Panc1 (cell line): ENCODE data around the gene MYO16. TPM values are rescaled to one million over a fixed set of nuclear protein-coding genes. Genes with fewer than 3 reads are reported as not detected.

ENCODE experiments used
- ATAC-seq: fragments of 200-7000 bp; cut with Tn5 transposase; 2 replicates; pipeline ENCODE4 v1.9.1; 2020; ENCODE audit warnings: mild to moderate bottlenecking, moderate library complexity
- BruUV-seq: library from RNA; stranded (reverse); fragments of 400-500 nt; replicated peaks from 2 replicates; lab custom pipeline; 2021; lab: Mats Ljungman, UMichigan
- CTCF ChIA-PET: fragments of 300-600 bp; sonication (Branson Sonifier 250); formaldehyde crosslinking; loops from one replicate; lab custom pipeline; 2022; ENCODE audit warnings: antibody characterized with exemption; lab: Charles Lee
- POLR2A ChIA-PET: fragments of 300-600 bp; sonication (Branson Sonifier 250); formaldehyde crosslinking; loops from one replicate; lab custom pipeline; 2022; ENCODE audit warnings: antibody characterized with exemption; lab: Charles Lee
- DNase-seq: peaks from one replicate; pipeline ENCODE4 v3.0.0-alpha.2; 2010; ENCODE audit warnings: low read depth, low spot score
- H3K27ac ChIP-seq: 2 replicates; pipeline ENCODE4 v1.5.1; 2011; ENCODE audit warnings: mild to moderate bottlenecking, low read length, inconsistent platforms
- H3K27me3 ChIP-seq: fragments of 200-500 bp; sonication (Bioruptor generic); 2 replicates; pipeline ENCODE4 v1.6.0; 2014; ENCODE audit warnings: low read length, inconsistent platforms; ENCODE audit not compliant: control insufficient read depth, insufficient read depth
- H3K36me3 ChIP-seq: fragments of 200-500 bp; sonication (Bioruptor generic); 2 replicates; pipeline ENCODE4 v1.5.1; 2014; ENCODE audit warnings: inconsistent platforms, mild to moderate bottlenecking, low read length, moderate library complexity; ENCODE audit not compliant: control insufficient read depth, insufficient read depth
- H3K4me1 ChIP-seq: 2 replicates; pipeline ENCODE4 v1.5.1; 2011; ENCODE audit warnings: inconsistent platforms, mild to moderate bottlenecking, low read length, moderate library complexity; ENCODE audit not compliant: control insufficient read depth, insufficient read depth
- H3K4me3 ChIP-seq, 2 experiments: 2 replicates each; pipeline ENCODE4 v1.5.1; 2011 to 2012; ENCODE audit warnings: low read depth in 2 of 2, low read length in 2 of 2, mild to moderate bottlenecking in 2 of 2, inconsistent platforms in 1 of 2, moderate library complexity in 1 of 2
- H3K9me3 ChIP-seq: fragments of 200-500 bp; sonication (Bioruptor generic); 2 replicates; pipeline ENCODE4 v1.5.1; 2014; ENCODE audit warnings: low read depth, mild to moderate bottlenecking, inconsistent platforms, low read length, moderate library complexity; ENCODE audit not compliant: control insufficient read depth, insufficient read depth
- POLR2AphosphoS5 ChIP-seq: IDR thresholded peaks from 2 replicates; pipeline ENCODE4 v1.6.1; 2012; ENCODE audit warnings: mild to moderate bottlenecking, low read depth, low read length, moderate library complexity
- SIN3A ChIP-seq: IDR thresholded peaks from 2 replicates; pipeline ENCODE4 v1.6.1; 2012; ENCODE audit warnings: low read depth, mild to moderate bottlenecking, low read length, moderate library complexity, borderline replicate concordance; ENCODE audit not compliant: insufficient read depth
- TCF7L2 ChIP-seq: IDR thresholded peaks from 2 replicates; pipeline ENCODE4 v1.6.1; 2011; ENCODE audit warnings: mild to moderate bottlenecking, low read depth, low read length, inconsistent platforms
- in situ Hi-C: cut with HindIII; loops from 2 replicates; pipeline ENCODE4 v1.10.0; 2016; ENCODE audit warnings: low sequenced_read_pairs, low pct_unique_long_range_greater_than_20kb
- intact Hi-C: fragments of 100-400 bp; cut with micrococcal nuclease; formaldehyde crosslinking; loops from one replicate; pipeline ENCODE4 v1.10.0; 2022; ENCODE audit not compliant: unreplicated experiment
- total RNA-seq: library from RNA; stranded (reverse); gene quantifications from one replicate; pipeline ENCODE4 v1.2.1, GENCODE V29; 2021; ENCODE audit not compliant: unreplicated experiment
- TF ChIP-seq, protein P1 (sequence below), 2 experiments: IDR thresholded peaks; 2 replicates each; pipeline ENCODE4 v1.6.1; 2011 to 2012; ENCODE audit warnings: low read depth in 2 of 2, control low read depth in 1 of 2, low read length in 1 of 2, mild to moderate bottlenecking in 1 of 2, moderate library complexity in 1 of 2; ENCODE audit not compliant: insufficient read depth in 1 of 2
- TF ChIP-seq, protein P2 (sequence below): fragments of 450-650 bp; IDR thresholded peaks from 2 replicates; pipeline ENCODE4 v1.5.1; 2017; ENCODE audit warnings: mild to moderate bottlenecking

The MYO16 gene
- total RNA-seq, 1 experiment from 2014 or later: 0.08 TPM

DNA sequence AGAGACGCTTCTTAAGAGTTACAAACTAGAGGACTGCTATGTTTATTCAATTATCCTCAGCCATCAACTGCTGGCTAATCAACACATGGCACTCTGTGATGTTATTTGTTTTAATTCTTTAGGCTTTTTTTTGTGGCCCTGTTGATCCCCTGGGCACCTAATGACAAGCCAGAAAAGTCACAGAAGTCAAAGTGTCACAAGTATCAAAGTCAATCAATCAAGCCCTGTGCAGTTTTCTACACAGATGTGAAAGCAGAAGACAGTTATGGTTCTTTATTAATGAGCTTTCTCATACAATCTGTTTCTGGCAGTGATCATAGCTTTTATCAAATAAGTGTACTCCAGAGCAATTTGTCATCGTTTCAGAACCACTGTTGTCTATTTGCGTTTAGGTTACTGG lies 34.3 kb downstream of the MYO16 start:
- in situ Hi-C loops: no loop called here
- CTCF ChIA-PET: no interaction called here

DNA sequence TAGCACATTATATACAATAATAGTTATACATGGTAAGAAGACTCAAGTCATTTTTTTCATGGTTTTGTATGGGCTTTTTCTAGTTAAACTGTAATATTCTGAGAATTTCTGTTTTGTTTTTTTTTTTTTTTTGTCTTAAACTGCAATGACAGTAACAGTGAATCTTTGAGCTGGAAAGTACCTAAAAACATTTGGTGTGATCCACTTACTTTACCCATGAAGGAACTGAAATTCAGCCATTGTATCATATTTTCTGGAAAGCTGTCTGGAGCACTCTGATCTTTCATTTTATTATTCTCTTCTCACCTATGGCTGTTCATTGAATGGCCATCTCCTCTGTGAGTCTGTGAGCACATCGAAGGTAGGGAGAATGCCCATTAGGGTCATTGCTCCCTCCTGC lies 37.8 kb downstream of the MYO16 start:
- intact Hi-C loops (no loop called here), in situ Hi-C loops (no loop called here)
- TF ChIP-seq POLR2AphosphoS5 (no peak), SIN3A (no peak), TCF7L2 (no peak)
- TF ChIP-seq, protein P1, sequence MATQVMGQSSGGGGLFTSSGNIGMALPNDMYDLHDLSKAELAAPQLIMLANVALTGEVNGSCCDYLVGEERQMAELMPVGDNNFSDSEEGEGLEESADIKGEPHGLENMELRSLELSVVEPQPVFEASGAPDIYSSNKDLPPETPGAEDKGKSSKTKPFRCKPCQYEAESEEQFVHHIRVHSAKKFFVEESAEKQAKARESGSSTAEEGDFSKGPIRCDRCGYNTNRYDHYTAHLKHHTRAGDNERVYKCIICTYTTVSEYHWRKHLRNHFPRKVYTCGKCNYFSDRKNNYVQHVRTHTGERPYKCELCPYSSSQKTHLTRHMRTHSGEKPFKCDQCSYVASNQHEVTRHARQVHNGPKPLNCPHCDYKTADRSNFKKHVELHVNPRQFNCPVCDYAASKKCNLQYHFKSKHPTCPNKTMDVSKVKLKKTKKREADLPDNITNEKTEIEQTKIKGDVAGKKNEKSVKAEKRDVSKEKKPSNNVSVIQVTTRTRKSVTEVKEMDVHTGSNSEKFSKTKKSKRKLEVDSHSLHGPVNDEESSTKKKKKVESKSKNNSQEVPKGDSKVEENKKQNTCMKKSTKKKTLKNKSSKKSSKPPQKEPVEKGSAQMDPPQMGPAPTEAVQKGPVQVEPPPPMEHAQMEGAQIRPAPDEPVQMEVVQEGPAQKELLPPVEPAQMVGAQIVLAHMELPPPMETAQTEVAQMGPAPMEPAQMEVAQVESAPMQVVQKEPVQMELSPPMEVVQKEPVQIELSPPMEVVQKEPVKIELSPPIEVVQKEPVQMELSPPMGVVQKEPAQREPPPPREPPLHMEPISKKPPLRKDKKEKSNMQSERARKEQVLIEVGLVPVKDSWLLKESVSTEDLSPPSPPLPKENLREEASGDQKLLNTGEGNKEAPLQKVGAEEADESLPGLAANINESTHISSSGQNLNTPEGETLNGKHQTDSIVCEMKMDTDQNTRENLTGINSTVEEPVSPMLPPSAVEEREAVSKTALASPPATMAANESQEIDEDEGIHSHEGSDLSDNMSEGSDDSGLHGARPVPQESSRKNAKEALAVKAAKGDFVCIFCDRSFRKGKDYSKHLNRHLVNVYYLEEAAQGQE (IDR thresholded peaks at IDR 0.05; ENCODE audit: insufficient read depth in 1 of 2, low read depth in 2 of 2, low read length in 1 of 2): no peak
- TF ChIP-seq, protein P2, sequence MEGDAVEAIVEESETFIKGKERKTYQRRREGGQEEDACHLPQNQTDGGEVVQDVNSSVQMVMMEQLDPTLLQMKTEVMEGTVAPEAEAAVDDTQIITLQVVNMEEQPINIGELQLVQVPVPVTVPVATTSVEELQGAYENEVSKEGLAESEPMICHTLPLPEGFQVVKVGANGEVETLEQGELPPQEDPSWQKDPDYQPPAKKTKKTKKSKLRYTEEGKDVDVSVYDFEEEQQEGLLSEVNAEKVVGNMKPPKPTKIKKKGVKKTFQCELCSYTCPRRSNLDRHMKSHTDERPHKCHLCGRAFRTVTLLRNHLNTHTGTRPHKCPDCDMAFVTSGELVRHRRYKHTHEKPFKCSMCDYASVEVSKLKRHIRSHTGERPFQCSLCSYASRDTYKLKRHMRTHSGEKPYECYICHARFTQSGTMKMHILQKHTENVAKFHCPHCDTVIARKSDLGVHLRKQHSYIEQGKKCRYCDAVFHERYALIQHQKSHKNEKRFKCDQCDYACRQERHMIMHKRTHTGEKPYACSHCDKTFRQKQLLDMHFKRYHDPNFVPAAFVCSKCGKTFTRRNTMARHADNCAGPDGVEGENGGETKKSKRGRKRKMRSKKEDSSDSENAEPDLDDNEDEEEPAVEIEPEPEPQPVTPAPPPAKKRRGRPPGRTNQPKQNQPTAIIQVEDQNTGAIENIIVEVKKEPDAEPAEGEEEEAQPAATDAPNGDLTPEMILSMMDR: no peak
- CTCF ChIA-PET: no interaction called here
- no TSS peak for BruUV-seq
- H3K4me1 ChIP-seq: no peaks in the 10 kb centered on the region
- H3K36me3 ChIP-seq: no peaks in the 10 kb centered on the region
- no peak for DNase-seq
- H3K9me3 ChIP-seq: no peaks in the 10 kb centered on the region
- POLR2A ChIA-PET: no interaction called here
- no peaks in the 10 kb centered on the region for H3K27me3 ChIP-seq
- H3K4me3 ChIP-seq: no peak overlapping the region
- ATAC-seq: no peak
- no peak overlapping the region for H3K27ac ChIP-seq

More for the DNA sequence above, 34.3 kb downstream of the MYO16 start:
- no peak for DNase-seq
- Histone ChIP-seq H3K9me3 (no peaks in the 10 kb centered on the region), H3K4me3 (no peak overlapping the region), H3K4me1 (no peaks in the 10 kb centered on the region), H3K27ac (no peak overlapping the region), H3K36me3 (no peaks in the 10 kb centered on the region), H3K27me3 (no peaks in the 10 kb centered on the region)
- BruUV-seq: no TSS peak
- no peak for ATAC-seq
- intact Hi-C loops: no loop called here
- POLR2A ChIA-PET: no interaction called here
- TF ChIP-seq, protein P2: no peak
- TF ChIP-seq, protein P1 (IDR thresholded peaks at IDR 0.05; ENCODE audit: insufficient read depth in 1 of 2, low read depth in 2 of 2, low read length in 1 of 2): no peak
- no peak for TF ChIP-seq POLR2AphosphoS5
